H1 (cell line): ENCODE results near the gene EPHB1.

Experiments used
- CTCF ChIP-seq, 3 experiments: IDR thresholded peaks; 1 replicate in 2 of 3; 2 replicates in 1 of 3; pipeline versions ENCODE4 v1.5.1 to v1.6.1; 2011; ENCODE audit warnings: low read length in 3 of 3, mild to moderate bottlenecking in 3 of 3, inconsistent platforms in 2 of 3, low read depth in 1 of 3, moderate library complexity in 1 of 3; ENCODE audit not compliant: insufficient read depth in 1 of 3; ENCODE audit errors: control extremely low read depth in 1 of 3
- NRF1 ChIP-seq: IDR thresholded peaks from 2 replicates; pipeline ENCODE4 v1.6.1; 2011; ENCODE audit warnings: mild to moderate bottlenecking, low read depth, low read length, improper control_type of control experiment
- RAD21 ChIP-seq, 2 experiments: IDR thresholded peaks in 1 of 2; conservative IDR thresholded peaks in 1 of 2; 2 replicates each; pipeline ENCODE4 v1.6.1; 2011; ENCODE audit warnings: low read depth in 2 of 2, low read length in 2 of 2, improper control_type of control experiment in 1 of 2, inconsistent platforms in 1 of 2, mild to moderate bottlenecking in 1 of 2, moderate library complexity in 1 of 2
- SIN3A ChIP-seq, 2 experiments: IDR thresholded peaks in 1 of 2; conservative IDR thresholded peaks in 1 of 2; 2 replicates each; pipeline ENCODE4 v1.6.1; 2011 to 2012; ENCODE audit warnings: low read length in 2 of 2, improper control_type of control experiment in 1 of 2, low read depth in 1 of 2, mild to moderate bottlenecking in 1 of 2
- SP1 ChIP-seq: IDR thresholded peaks from 2 replicates; pipeline ENCODE4 v1.6.1; 2011; ENCODE audit warnings: low read depth, low read length
- SUZ12 ChIP-seq: fragments of 200-600 bp; sonication (generic); IDR thresholded peaks from 2 replicates; pipeline ENCODE4 v1.6.1; 2012; ENCODE audit warnings: mild to moderate bottlenecking, inconsistent platforms, low read length, moderate library complexity, mixed read lengths
- YY1 ChIP-seq: IDR thresholded peaks from 2 replicates; pipeline ENCODE4 v1.6.1; 2011; ENCODE audit warnings: low read depth, mild to moderate bottlenecking, low read length

- no peak for TF ChIP-seq RAD21 (IDR thresholded peaks at IDR 0.05 in 1 of 2, conservative IDR thresholded peaks at IDR 0.05 in 1 of 2; ENCODE audit: low read depth in 2 of 2, low read length in 2 of 2)
- TF ChIP-seq CTCF (IDR thresholded peaks at IDR 0.05; ENCODE audit: control extremely low read depth in 1 of 3, insufficient read depth in 1 of 3, low read depth in 1 of 3, low read length in 3 of 3) = no peak
- TF ChIP-seq SP1 = no peak
- no peak for TF ChIP-seq SUZ12
- TF ChIP-seq YY1 = no peak
- TF ChIP-seq SIN3A (conservative IDR thresholded peaks at IDR 0.05 in 1 of 2, IDR thresholded peaks at IDR 0.05 in 1 of 2; ENCODE audit: low read depth in 1 of 2, low read length in 2 of 2) = no peak
- no peak for TF ChIP-seq NRF1
Measured at GRCh38 chr3:134757549-134758069, 37.5 kb upstream of the EPHB1 start.
